ENCODE results near the gene HSPA8. TPM values are rescaled to one million over a fixed set of nuclear protein-coding genes. Genes with fewer than 3 reads are reported as not detected.

The HSPA8 gene
- total RNA-seq, 1 experiment from 2014 or later: 1,301 TPM

DNA sequence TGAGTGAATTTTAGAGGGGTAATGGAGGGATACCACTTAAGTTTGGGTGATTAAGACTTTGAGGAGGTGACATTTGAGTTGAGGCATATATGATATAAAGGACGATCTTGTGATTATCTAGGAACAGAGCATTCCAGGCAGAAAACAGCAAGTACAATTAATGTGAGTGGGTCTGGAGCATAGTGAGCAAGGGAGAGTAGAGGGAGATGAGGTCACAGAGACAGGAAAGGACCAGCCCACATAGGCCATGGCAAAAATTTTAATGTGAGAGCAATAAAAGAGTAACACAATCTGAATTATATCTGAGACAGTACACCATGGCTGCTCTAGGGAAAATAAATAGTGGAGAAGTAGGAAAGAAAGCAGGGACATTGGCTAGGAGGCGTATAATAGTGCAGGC lies 14.5 kb upstream of the HSPA8 start:
- ATAC-seq (no peak), DNase-seq (ENCODE audit: low read depth, low spot score) (no peak)
- peaks cover 0 to 6% of the 10 kb centered on the region in 2 experiments; a peak in 1 of 4 replicates for H3K4me1 ChIP-seq (ENCODE audit: control insufficient read depth in 1 of 2, insufficient read depth in 2 of 2, low read length in 2 of 2)
- no peak overlapping the region for H2AFZ ChIP-seq (ENCODE audit: low read depth, low read length, poor library complexity, severe bottlenecking)
- POLR2A ChIA-PET: no interaction called here
- no peak overlapping the region for H3K9ac ChIP-seq (ENCODE audit: low read length)
- H3K27me3 ChIP-seq (ENCODE audit: insufficient read depth, low read length): no peaks in the 10 kb centered on the region
- TF ChIP-seq ZFX (IDR thresholded peaks at IDR 0.05) (no peak), YY1 (IDR thresholded peaks at IDR 0.05; ENCODE audit: extremely low read depth, insufficient replicate concordance, low read depth, low read length) (no peak), POLR2AphosphoS5 (IDR thresholded peaks at IDR 0.05; ENCODE audit: low read depth, low read length) (no peak), EZH2 (IDR thresholded peaks at IDR 0.05) (no peak), SIN3A (IDR thresholded peaks at IDR 0.05; ENCODE audit: low read depth) (no peak), CBX3 (IDR thresholded peaks at IDR 0.05; ENCODE audit: low read depth) (no peak), CEBPB (IDR thresholded peaks at IDR 0.05; ENCODE audit: low read depth) (no peak), RAD21 (IDR thresholded peaks at IDR 0.05; ENCODE audit: low read depth) (no peak)
- no TSS peak for BruUV-seq (replicated peaks)
- no peak overlapping the region for H3K27ac ChIP-seq (ENCODE audit: low read depth, low read length)
- H3K79me2 ChIP-seq (ENCODE audit: insufficient read depth, low read length): no peaks in the 10 kb centered on the region
- no peaks in the 10 kb centered on the region for H3K9me2 ChIP-seq (ENCODE audit: insufficient read depth)
- H3K9me3 ChIP-seq (ENCODE audit: control insufficient read depth in 1 of 2, insufficient read depth in 1 of 2, low read depth in 1 of 2, low read length in 2 of 2): no peaks in the 10 kb centered on the region
- CTCF ChIA-PET: no interaction called here
- no peaks in the 10 kb centered on the region for H4K20me1 ChIP-seq (ENCODE audit: insufficient read depth)
- RAD21 ChIA-PET (ENCODE audit: low non-redundant PET in 1 of 2, low total read pairs in 2 of 2, uncharacterized antibody in 2 of 2, unreplicated experiment in 2 of 2): no interaction called here
- no peaks in the 10 kb centered on the region; a peak in 1 of 4 replicates for H3K36me3 ChIP-seq (ENCODE audit: control insufficient read depth in 1 of 2, insufficient read depth in 2 of 2, low read length in 2 of 2)
- H3K4me2 ChIP-seq (ENCODE audit: low read length): no peak overlapping the region
- intact Hi-C loops (cut with micrococcal nuclease): no loop called here
- no peak overlapping the region for H3K4me3 ChIP-seq (replicated peaks in 1 of 2; ENCODE audit: low read depth in 1 of 2, low read length in 2 of 2)

DNA sequence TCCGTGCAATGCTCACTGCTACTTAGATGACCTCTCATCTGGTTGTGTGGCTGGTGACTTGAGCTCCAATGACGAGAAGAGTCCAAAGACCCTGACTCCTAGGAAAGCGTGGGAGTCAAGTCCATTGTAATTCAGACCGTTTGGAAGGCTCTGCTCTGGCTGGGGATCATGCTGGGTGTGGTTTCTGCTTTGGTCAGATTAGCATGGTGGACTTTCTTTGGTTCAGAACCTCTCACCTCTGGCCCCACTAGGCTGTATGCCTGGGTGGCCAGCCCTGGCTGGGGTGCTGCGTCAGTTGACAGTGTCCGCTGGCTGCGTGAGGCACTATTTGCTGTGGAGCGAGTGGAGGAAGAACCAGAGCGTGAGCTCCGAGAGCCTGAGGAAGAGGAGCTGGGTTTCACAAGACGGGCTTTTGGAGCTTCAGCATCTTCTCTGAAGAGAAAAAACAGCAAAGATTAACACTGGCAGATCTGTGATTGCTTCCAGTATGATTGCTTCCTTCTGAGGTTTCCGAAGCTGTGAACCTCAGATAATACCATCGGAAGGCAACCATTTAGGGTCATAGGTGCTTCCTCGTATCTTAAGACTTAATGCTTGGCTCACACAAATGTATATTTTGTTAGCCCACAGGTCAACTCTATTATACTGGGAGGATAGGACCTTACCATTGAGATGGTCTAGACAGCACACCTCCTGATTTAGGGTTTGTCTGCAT lies 11.6 kb upstream of the HSPA8 start:
- Histone ChIP-seq H3K4me3 (replicated peaks in 1 of 2; ENCODE audit: low read depth in 1 of 2, low read length in 2 of 2) (no peak overlapping the region), H3K27ac (ENCODE audit: low read depth, low read length) (no peak overlapping the region), H3K27me3 (ENCODE audit: insufficient read depth, low read length) (no peaks in the 10 kb centered on the region), H3K4me2 (ENCODE audit: low read length) (no peak overlapping the region), H3K79me2 (ENCODE audit: insufficient read depth, low read length) (peaks cover 9% of the 10 kb centered on the region; the same call in 1 of the 2 replicates), H3K36me3 (ENCODE audit: control insufficient read depth in 1 of 2, insufficient read depth in 2 of 2, low read length in 2 of 2) (no peaks in the 10 kb centered on the region; a peak in 1 of 4 replicates), H2AFZ (ENCODE audit: low read depth, low read length, poor library complexity, severe bottlenecking) (no peak overlapping the region), H3K9ac (ENCODE audit: low read length) (no peak overlapping the region), H3K9me3 (ENCODE audit: control insufficient read depth in 1 of 2, insufficient read depth in 1 of 2, low read depth in 1 of 2, low read length in 2 of 2) (no peaks in the 10 kb centered on the region), H3K9me2 (ENCODE audit: insufficient read depth) (no peaks in the 10 kb centered on the region), H3K4me1 (ENCODE audit: control insufficient read depth in 1 of 2, insufficient read depth in 2 of 2, low read length in 2 of 2) (peaks cover 0 to 6% of the 10 kb centered on the region in 2 experiments; a peak in 1 of 4 replicates), H4K20me1 (ENCODE audit: insufficient read depth) (no peaks in the 10 kb centered on the region)
- intact Hi-C loops (cut with micrococcal nuclease): no loop called here
- RAD21 ChIA-PET (ENCODE audit: low non-redundant PET in 1 of 2, low total read pairs in 2 of 2, uncharacterized antibody in 2 of 2, unreplicated experiment in 2 of 2): no interaction called here
- DNase-seq (ENCODE audit: low read depth, low spot score) (no peak), ATAC-seq (no peak)
- CTCF ChIA-PET: no interaction called here
- TF ChIP-seq, protein P1, sequence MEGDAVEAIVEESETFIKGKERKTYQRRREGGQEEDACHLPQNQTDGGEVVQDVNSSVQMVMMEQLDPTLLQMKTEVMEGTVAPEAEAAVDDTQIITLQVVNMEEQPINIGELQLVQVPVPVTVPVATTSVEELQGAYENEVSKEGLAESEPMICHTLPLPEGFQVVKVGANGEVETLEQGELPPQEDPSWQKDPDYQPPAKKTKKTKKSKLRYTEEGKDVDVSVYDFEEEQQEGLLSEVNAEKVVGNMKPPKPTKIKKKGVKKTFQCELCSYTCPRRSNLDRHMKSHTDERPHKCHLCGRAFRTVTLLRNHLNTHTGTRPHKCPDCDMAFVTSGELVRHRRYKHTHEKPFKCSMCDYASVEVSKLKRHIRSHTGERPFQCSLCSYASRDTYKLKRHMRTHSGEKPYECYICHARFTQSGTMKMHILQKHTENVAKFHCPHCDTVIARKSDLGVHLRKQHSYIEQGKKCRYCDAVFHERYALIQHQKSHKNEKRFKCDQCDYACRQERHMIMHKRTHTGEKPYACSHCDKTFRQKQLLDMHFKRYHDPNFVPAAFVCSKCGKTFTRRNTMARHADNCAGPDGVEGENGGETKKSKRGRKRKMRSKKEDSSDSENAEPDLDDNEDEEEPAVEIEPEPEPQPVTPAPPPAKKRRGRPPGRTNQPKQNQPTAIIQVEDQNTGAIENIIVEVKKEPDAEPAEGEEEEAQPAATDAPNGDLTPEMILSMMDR (IDR thresholded peaks at IDR 0.05 in 2 of 3, conservative IDR thresholded peaks at IDR 0.05 in 1 of 3; ENCODE audit: borderline replicate concordance in 1 of 3, insufficient read depth in 1 of 3, low read depth in 2 of 3, low read length in 2 of 3): no peak
- TF ChIP-seq, protein P2, sequence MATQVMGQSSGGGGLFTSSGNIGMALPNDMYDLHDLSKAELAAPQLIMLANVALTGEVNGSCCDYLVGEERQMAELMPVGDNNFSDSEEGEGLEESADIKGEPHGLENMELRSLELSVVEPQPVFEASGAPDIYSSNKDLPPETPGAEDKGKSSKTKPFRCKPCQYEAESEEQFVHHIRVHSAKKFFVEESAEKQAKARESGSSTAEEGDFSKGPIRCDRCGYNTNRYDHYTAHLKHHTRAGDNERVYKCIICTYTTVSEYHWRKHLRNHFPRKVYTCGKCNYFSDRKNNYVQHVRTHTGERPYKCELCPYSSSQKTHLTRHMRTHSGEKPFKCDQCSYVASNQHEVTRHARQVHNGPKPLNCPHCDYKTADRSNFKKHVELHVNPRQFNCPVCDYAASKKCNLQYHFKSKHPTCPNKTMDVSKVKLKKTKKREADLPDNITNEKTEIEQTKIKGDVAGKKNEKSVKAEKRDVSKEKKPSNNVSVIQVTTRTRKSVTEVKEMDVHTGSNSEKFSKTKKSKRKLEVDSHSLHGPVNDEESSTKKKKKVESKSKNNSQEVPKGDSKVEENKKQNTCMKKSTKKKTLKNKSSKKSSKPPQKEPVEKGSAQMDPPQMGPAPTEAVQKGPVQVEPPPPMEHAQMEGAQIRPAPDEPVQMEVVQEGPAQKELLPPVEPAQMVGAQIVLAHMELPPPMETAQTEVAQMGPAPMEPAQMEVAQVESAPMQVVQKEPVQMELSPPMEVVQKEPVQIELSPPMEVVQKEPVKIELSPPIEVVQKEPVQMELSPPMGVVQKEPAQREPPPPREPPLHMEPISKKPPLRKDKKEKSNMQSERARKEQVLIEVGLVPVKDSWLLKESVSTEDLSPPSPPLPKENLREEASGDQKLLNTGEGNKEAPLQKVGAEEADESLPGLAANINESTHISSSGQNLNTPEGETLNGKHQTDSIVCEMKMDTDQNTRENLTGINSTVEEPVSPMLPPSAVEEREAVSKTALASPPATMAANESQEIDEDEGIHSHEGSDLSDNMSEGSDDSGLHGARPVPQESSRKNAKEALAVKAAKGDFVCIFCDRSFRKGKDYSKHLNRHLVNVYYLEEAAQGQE (IDR thresholded peaks at IDR 0.05; ENCODE audit: low read depth): no peak
- TF ChIP-seq POLR2A (IDR thresholded peaks at IDR 0.05; ENCODE audit: borderline replicate concordance, extremely low read depth, insufficient read depth, insufficient read length): no peak
- no peak for TF ChIP-seq JUND (IDR thresholded peaks at IDR 0.05)
- no peak for TF ChIP-seq EZH2 (IDR thresholded peaks at IDR 0.05)
- TF ChIP-seq ZFX (IDR thresholded peaks at IDR 0.05): no peak
- POLR2A ChIA-PET: no interaction called here
- BruUV-seq (replicated peaks): no TSS peak
